Gastroesophageal sphincter (tissue), 3 donors: ENCODE measurements around the gene IFT122.

ENCODE experiments used
- CTCF ChIP-seq, 4 experiments: fragments of 200-600 bp in 2 of 4; fragments of 450-650 bp in 2 of 4; sonication (generic) in 1 of 4; IDR thresholded peaks; one replicate each; pipeline ENCODE4 v1.5.1; 2017 to 2019; ENCODE audit warnings: antibody characterized with exemption in 4 of 4, mild to moderate bottlenecking in 2 of 4, moderate library complexity in 2 of 4
- EP300 ChIP-seq: sonication (generic); formaldehyde crosslinking; IDR thresholded peaks from one replicate; pipeline ENCODE4 v1.6.1; 2017; ENCODE audit warnings: antibody characterized with exemption, mild to moderate bottlenecking
- POLR2A ChIP-seq, 2 donors: fragments of 450-650 bp; IDR thresholded peaks; one replicate each; pipeline ENCODE4 v1.6.1; 2017; ENCODE audit warnings: antibody characterized with exemption in 2 of 2, mild to moderate bottlenecking in 2 of 2, moderate library complexity in 1 of 2
- POLR2AphosphoS5 ChIP-seq: sonication (generic); formaldehyde crosslinking; IDR thresholded peaks from one replicate; pipeline ENCODE4 v1.6.1; 2017; ENCODE audit warnings: antibody characterized with exemption

GRCh38 chr3:129417326-129417725 is 22.7 kb upstream of the IFT122 start:
- no peak for TF ChIP-seq EP300
- no peak for TF ChIP-seq CTCF (IDR thresholded peaks at IDR 0.05)
- no peak for TF ChIP-seq POLR2A (IDR thresholded peaks at IDR 0.05)
- TF ChIP-seq POLR2AphosphoS5 = no peak
